HG02981 (cell line): Measurements from ENCODE around the gene IL17RB.

Source experiments
- ATAC-seq: cut with Tn5 transposase; IDR thresholded peaks from one replicate; pipeline ENCODE4 v1.9.1; 2021; ENCODE audit warnings: mild to moderate bottlenecking, moderate library complexity; ENCODE audit not compliant: unreplicated experiment

The IL17RB gene

GRCh38 chr3:53902067-53902466 is 55.7 kb downstream of the IL17RB start:
- ATAC-seq = no peak

GRCh38 chr3:53902711-53903110 is 56.3 kb downstream of the IL17RB start:
- no peak for ATAC-seq

DNA sequence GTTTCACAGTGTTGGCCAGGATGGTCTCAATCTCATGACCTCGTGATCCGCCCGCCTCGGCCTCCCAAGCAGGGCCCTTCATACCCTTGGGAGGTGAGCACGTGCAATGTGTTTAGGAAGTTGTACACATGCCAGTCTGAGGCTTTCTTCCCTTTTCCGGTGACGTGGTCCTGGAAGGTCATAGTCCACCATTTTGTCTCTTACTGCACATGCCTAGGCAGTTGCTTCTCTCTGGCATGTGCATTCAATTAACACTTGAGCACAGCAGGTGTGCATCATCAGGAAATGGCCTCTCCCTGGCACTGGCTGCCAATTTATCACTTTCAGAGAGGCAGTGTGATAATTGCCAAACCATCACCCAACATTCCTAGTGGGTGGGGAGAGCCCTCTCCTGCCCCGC is 67.0 kb downstream of the IL17RB start:
- ATAC-seq = no peak
